Measurements from ENCODE around the gene STXBP1.

- TF ChIP-seq POLR2A (IDR thresholded peaks at IDR 0.05; ENCODE audit: low read depth, low read length), result no peak
- no peak for TF ChIP-seq POLR2AphosphoS5 (IDR thresholded peaks at IDR 0.05; ENCODE audit: low read depth, low read length)
- TF ChIP-seq TAF1 (IDR thresholded peaks at IDR 0.05; ENCODE audit: borderline replicate concordance, low read depth, low read length), result no peak
Observed at GRCh38 chr9:127667906-127668305, 55.8 kb downstream of the STXBP1 start.
